ENCODE measurements around the gene CCDC167. TPM values are rescaled to one million over a fixed set of nuclear protein-coding genes. Genes with fewer than 3 reads are reported as not detected.

The CCDC167 gene
- total and polyA plus RNA-seq, 7 donors, result 11.5 to 50.8 (median 15.7) TPM

GRCh38 chr6:37515712-37516075 lies 16.0 kb upstream of the CCDC167 start:
- no peaks in the 10 kb centered on the region for H3K9me3 ChIP-seq
- ATAC-seq, result no peak
- H3K27ac ChIP-seq, result no peak overlapping the region
- no peak for TF ChIP-seq CTCF (IDR thresholded peaks at IDR 0.05)
- H3K4me1 ChIP-seq, result no peaks in the 10 kb centered on the region
- intact Hi-C loops (cut with DNase I), result no loop called here
- no peak overlapping the region for H3K4me3 ChIP-seq
- no peak for DNase-seq
- 74 to 89% (median 75%) methylated on average over 9 of the region's 9 CpGs for WGBS, 3 donors
- H3K36me3 ChIP-seq (ENCODE audit: insufficient read depth in 1 of 2, low read depth in 1 of 2), result no peaks in the 10 kb centered on the region
- H3K27me3 ChIP-seq (ENCODE audit: insufficient read depth in 3 of 3, low read length in 2 of 3), result peaks cover 0 to 43% (median 12%) of the 10 kb centered on the region in 3 donors

- no peaks in the 10 kb centered on the region for H3K4me1 ChIP-seq
- WGBS, 3 donors, result 75 to 86% (median 77%) methylated on average over 6 to 7 of the region's 7 CpGs
- TF ChIP-seq CTCF (IDR thresholded peaks at IDR 0.05), result no peak
- ATAC-seq, result no peak
- H3K27ac ChIP-seq, result no peak overlapping the region
- DNase-seq, result no peak
- H3K36me3 ChIP-seq (ENCODE audit: insufficient read depth in 1 of 2, low read depth in 1 of 2), result no peaks in the 10 kb centered on the region
- H3K4me3 ChIP-seq, result no peak overlapping the region
- H3K9me3 ChIP-seq, result no peaks in the 10 kb centered on the region
- intact Hi-C loops (cut with DNase I), result no loop called here
- H3K27me3 ChIP-seq (ENCODE audit: insufficient read depth in 3 of 3, low read length in 2 of 3), result peaks cover 0 to 45% (median 13%) of the 10 kb centered on the region in 3 donors
These were observed 15.1 kb upstream of the CCDC167 start for GRCh38 chr6:37514837-37515236.

- no peak for DNase-seq
- peaks cover 0 to 45% (median 13%) of the 10 kb centered on the region in 3 donors for H3K27me3 ChIP-seq (ENCODE audit: insufficient read depth in 3 of 3, low read length in 2 of 3)
- H3K27ac ChIP-seq, result no peak overlapping the region
- no peaks in the 10 kb centered on the region for H3K4me1 ChIP-seq
- no peak for TF ChIP-seq CTCF (IDR thresholded peaks at IDR 0.05)
- H3K9me3 ChIP-seq, result no peaks in the 10 kb centered on the region
- intact Hi-C loops (cut with DNase I), result no loop called here
- no peak for ATAC-seq
- no peak overlapping the region for H3K4me3 ChIP-seq
- H3K36me3 ChIP-seq (ENCODE audit: insufficient read depth in 1 of 2, low read depth in 1 of 2), result no peaks in the 10 kb centered on the region
- 62 to 66% (median 65%) methylated on average over 5 of the region's 5 CpGs for WGBS, 3 donors
These were observed 14.7 kb upstream of the CCDC167 start for GRCh38 chr6:37514321-37514771.

GRCh38 chr6:37513576-37513975 lies 13.9 kb upstream of the CCDC167 start:
- Histone ChIP-seq H3K4me1 (no peaks in the 10 kb centered on the region), H3K9me3 (no peaks in the 10 kb centered on the region), H3K4me3 (no peak overlapping the region), H3K27ac (no peak overlapping the region), H3K27me3 (ENCODE audit: insufficient read depth in 3 of 3, low read length in 2 of 3) (peaks cover 0 to 45% (median 13%) of the 10 kb centered on the region in 3 donors), H3K36me3 (ENCODE audit: insufficient read depth in 1 of 2, low read depth in 1 of 2) (no peaks in the 10 kb centered on the region)
- WGBS, 3 donors, result 18 to 22% (median 20%) methylated on average over 10 of the region's 10 CpGs
- intact Hi-C loops (cut with DNase I), result no loop called here
- ATAC-seq (no peak), DNase-seq (no peak)
- TF ChIP-seq CTCF (IDR thresholded peaks at IDR 0.05), result no peak

GRCh38 chr6:37513155-37513554 lies 13.5 kb upstream of the CCDC167 start:
- no peak overlapping the region for H3K27ac ChIP-seq
- H3K36me3 ChIP-seq (ENCODE audit: insufficient read depth in 1 of 2, low read depth in 1 of 2), result no peaks in the 10 kb centered on the region
- TF ChIP-seq CTCF (IDR thresholded peaks at IDR 0.05), result no peak
- WGBS, 3 donors, result 20 to 37% (median 37%) methylated on average over 9 of the region's 9 CpGs
- no peak overlapping the region for H3K4me3 ChIP-seq
- intact Hi-C loops (cut with DNase I), result no loop called here
- DNase-seq, result no peak
- peaks cover 0 to 45% (median 13%) of the 10 kb centered on the region in 3 donors for H3K27me3 ChIP-seq (ENCODE audit: insufficient read depth in 3 of 3, low read length in 2 of 3)
- no peaks in the 10 kb centered on the region for H3K4me1 ChIP-seq
- ATAC-seq, result no peak
- H3K9me3 ChIP-seq, result no peaks in the 10 kb centered on the region
